C1 segment of cervical spinal cord (tissue), 14 donors: ENCODE data around the gene CPEB4.

Experiments used
- DNase-seq, 14 donors: peaks; one replicate each; lab custom pipeline; 2025; lab: John Stamatoyannopoulos, UW

CPEB4 gene

GRCh38 chr5:173887610-173888472 lies at the start of gene CPEB4:
TSS of gene CPEB4 (plus strand) at chr5:173888349. CDS start at chr5:173889734, 1,385 bp downstream.
- peak; percentile 91 to 100 (median 99) for DNase-seq

GRCh38 chr5:173839117-173839713 lies 48.9 kb upstream of the CPEB4 start:
- DNase-seq: no peak

GRCh38 chr5:173840111-173840983 lies 47.8 kb upstream of the CPEB4 start:
- no peak for DNase-seq

GRCh38 chr5:173841710-173842109 lies 46.4 kb upstream of the CPEB4 start:
- DNase-seq: no peak

GRCh38 chr5:173843794-173844193 lies 44.4 kb upstream of the CPEB4 start:
- DNase-seq: no peak

GRCh38 chr5:173845321-173845720 lies 42.8 kb upstream of the CPEB4 start:
- no peak for DNase-seq

- DNase-seq: no peak
These were observed 41.1 kb upstream of the CPEB4 start for GRCh38 chr5:173846929-173847501.

- DNase-seq: no peak
These were observed 39.1 kb upstream of the CPEB4 start for GRCh38 chr5:173848986-173849596.

DNA sequence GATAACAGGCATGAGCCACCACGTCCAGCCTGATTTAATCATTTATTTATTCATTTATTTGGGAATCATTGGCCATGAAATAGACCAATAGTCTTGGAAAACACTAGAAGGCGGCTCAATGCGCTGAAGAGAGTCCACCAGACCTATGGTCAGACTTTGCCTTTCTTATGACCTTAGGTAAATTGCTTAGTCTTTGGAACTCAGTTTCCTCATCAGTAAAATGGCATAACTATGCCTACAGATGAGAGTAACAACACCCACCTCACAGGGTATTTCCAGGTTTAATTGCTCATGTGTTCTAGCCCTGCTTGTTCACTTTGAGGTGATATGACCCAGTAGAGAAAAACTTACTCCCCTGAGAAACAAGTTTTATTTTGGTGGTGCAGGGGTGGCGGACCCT lies 38.2 kb upstream of the CPEB4 start:
- DNase-seq: no peak

DNA sequence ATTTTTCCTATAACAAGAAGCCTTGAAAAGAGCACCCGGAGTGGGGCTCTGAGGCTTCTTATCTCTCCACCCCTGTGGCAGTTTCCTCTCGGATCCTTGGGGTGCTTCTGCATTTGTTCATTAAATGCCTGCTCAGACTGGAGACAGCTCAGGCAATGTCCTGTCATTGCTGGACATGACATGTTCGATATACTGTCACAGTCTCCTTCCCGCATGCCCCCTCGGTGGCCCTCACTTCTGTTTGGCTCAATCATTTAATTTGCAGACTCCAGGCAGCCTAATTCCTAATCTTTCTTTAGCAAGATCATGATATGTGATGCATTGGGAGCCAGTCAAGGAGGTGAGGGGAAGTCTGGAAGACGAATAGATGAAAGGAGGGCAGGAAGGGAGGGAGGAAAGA lies 37.5 kb upstream of the CPEB4 start:
- DNase-seq: no peak

- no peak for DNase-seq
These were observed 36.4 kb upstream of the CPEB4 start for GRCh38 chr5:173851595-173852243.

- DNase-seq: no peak
These were observed 35.3 kb upstream of the CPEB4 start for GRCh38 chr5:173852790-173853359.

DNA sequence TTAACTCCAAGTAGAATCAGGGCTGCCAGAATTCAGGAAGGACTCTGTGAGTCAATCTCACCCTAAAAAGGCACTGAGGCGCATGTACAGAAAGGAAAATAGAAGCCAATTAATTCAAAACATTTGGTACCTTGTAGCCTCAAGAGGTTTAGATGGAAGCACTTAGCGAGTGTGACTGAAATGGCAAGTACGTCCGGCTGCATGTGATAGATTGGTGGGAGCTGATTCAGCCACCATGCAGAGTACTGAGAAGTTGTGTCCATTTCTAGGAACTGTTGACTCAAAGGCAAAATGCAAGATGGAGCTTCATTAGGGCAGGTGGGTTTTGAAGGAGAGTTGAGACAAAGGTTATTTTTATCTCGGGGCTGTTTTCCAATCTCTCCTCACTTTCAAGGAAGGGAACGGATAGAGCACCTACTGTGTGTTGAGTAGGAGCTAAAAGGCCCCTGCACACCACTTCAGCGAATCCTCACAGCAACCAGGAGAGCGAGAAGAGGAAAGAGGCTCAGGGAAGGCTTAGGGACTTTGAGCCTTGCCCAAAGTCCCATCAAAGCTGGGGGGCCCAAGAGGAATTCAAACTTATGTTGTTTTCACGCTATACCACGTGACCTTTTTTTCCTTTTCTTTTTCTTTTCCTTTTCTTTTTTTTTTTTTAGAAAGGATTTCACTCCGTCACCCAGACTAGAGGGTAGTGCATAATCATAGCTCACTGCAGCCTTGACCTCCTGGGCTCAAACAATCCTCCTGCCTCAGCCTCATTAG lies 34.6 kb upstream of the CPEB4 start:
- DNase-seq: no peak

GRCh38 chr5:173855162-173855994 lies 32.8 kb upstream of the CPEB4 start:
- DNase-seq: no peak

DNA sequence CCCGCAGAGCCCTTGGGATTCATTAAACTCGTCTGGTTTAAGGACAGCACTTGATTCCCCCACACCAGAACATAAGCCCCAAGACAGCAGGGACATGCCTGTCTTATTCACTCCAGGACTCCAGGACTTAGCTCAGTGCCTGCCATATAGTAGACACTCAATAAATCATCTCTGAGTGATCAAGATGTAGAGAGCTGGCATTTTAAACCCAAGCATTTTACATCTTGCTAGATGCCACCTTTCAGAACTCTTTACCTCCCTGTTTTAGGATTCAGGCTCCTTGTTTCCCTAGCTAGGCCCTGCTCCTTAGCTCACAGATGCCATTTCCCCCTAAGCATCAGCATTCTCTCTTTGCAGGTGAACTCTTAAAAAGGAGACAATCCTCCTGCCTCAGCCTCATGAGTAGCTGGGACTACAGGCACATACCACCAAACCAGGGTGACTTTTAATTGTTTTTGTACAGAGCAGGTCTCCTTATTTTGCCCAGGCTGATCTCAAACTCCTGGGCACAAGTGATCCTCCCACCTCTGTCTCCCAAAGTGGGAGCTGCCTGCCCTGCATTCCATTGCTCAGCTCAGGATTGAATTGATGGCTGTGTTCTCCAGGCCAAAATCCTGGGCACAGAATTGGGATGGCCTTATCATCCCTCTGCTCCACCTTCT lies 32.0 kb upstream of the CPEB4 start:
- no peak for DNase-seq

DNA sequence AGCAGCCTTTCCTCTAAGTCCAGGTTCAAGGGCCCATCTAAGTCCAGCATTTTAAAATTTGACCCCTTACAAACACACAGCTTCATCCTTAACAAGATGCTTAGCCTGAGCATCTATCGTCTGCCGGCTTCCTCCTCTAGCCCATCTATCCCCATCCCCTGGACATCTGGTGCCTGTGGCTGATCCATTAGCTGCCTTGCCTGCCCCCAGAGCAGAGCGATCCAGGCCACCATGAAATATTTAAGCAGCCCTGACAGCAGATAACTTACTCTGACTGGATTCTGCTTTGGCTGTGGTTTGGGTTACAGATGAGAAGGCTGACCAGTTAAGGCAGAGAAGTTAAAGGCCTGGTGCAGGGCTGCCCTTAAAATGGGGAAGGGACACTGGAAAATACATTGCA lies 30.9 kb upstream of the CPEB4 start:
- DNase-seq: no peak

DNA sequence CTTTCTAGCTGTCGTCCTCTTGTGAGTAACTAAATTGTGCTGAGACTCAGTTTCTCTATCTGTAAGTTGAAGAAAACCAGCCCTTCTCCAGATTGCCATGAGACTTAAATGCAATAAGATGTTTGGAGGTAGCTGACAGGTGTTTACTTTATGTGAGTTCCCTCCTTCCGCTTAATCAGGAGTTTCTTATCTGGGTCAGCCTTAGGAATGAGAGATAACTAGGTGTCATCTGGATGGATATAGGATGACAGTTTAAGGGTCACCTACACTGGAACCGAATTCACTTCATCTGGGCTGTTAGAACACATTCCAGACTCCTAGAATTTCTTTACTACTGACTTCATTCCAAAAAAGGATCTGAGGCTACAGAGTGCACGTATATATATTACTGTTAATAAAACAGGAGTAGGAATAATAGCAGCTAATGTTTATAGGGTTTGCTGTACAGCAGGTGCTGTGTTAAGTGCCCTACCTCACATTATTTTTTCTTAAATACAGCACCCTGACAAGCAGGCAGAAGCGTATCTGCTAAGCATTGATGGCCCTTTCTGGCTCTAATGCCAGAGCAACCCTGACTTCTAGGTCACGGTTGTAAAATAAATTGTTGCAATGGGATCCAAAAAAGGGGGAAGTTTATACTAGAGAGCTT lies 30.0 kb upstream of the CPEB4 start:
- DNase-seq: no peak
